Stimulated activated CD8-positive, alpha-beta memory T cell treated with anti-CD3 and anti-CD28 coated beads, Interleukin-4, amount 100 ng/mL, for 4 hours (primary cell): Measurements from ENCODE around the gene SLC43A3.
"Not testable (repeated sequence)": the region's sequence is repeated elsewhere in the genome, so short reads cannot be mapped to it uniquely, and the experiment has no call there.

Experiments
- DNase-seq, 2 donors: peaks; one replicate each; pipeline ENCODE4 v3.0.0-alpha.2; 2020; ENCODE audit warnings: low read depth in 2 of 2, low spot score in 1 of 2

Gene SLC43A3

GRCh38 chr11:57407010-57407920, 19.7 kb downstream of the SLC43A3 start:
- no peak for DNase-seq

GRCh38 chr11:57406337-57406904, 20.5 kb downstream of the SLC43A3 start:
- no peak for DNase-seq

- no peak for DNase-seq
Observed at GRCh38 chr11:57405271-57405860, 21.6 kb downstream of the SLC43A3 start.

GRCh38 chr11:57403802-57404147, 23.1 kb downstream of the SLC43A3 start:
- DNase-seq: no peak

GRCh38 chr11:57403003-57403801, 23.7 kb downstream of the SLC43A3 start:
- DNase-seq: not testable (repeated sequence)

- DNase-seq: no peak
Observed at GRCh38 chr11:57402188-57403002, 24.5 kb downstream of the SLC43A3 start.

GRCh38 chr11:57399972-57400578, 26.8 kb downstream of the SLC43A3 start:
- no peak for DNase-seq

GRCh38 chr11:57399221-57399620, 27.7 kb downstream of the SLC43A3 start:
- no peak for DNase-seq

- no peak for DNase-seq
Observed at GRCh38 chr11:57397394-57397990, 29.4 kb downstream of the SLC43A3 start.

GRCh38 chr11:57396744-57397143, 30.2 kb downstream of the SLC43A3 start:
- no peak for DNase-seq

GRCh38 chr11:57395905-57396623, 30.9 kb downstream of the SLC43A3 start:
- no peak for DNase-seq

- DNase-seq: no peak
Observed at GRCh38 chr11:57394203-57394965, 32.5 kb downstream of the SLC43A3 start.

- no peak for DNase-seq
Observed at GRCh38 chr11:57392763-57393105, 34.2 kb downstream of the SLC43A3 start.

- DNase-seq: no peak
Observed at GRCh38 chr11:57392066-57392762, 34.7 kb downstream of the SLC43A3 start.

GRCh38 chr11:57391539-57391938, 35.4 kb downstream of the SLC43A3 start:
- no peak for DNase-seq

GRCh38 chr11:57391111-57391510, 35.8 kb downstream of the SLC43A3 start:
- no peak for DNase-seq

GRCh38 chr11:57390535-57390934, 36.4 kb downstream of the SLC43A3 start, which contains the start of gene PRG2:
TSS of gene PRG2 (minus strand) at chr11:57390650. CDS start at chr11:57389944, 706 bp downstream.
- DNase-seq: no peak
